HCT116 (cell line): ENCODE data around the gene ZNF236. TPM values are rescaled to one million over a fixed set of nuclear protein-coding genes. Genes with fewer than 3 reads are reported as not detected.

Source experiments
- ATAC-seq: fragments of 200-7000 bp; cut with Tn5 transposase; 2 replicates; pipeline ENCODE4 v1.9.1; 2020; ENCODE audit warnings: mild to moderate bottlenecking, moderate library complexity
- BruUV-seq: library from RNA; stranded (reverse); fragments of 400-500 nt; replicated peaks from 2 replicates; lab custom pipeline; 2021; lab: Mats Ljungman, UMichigan
- CTCF ChIA-PET: fragments of 300-600 bp; sonication (Branson Sonifier 250); formaldehyde crosslinking; loops from one replicate; lab custom pipeline; 2021; ENCODE audit warnings: antibody characterized with exemption; lab: Charles Lee
- POLR2A ChIA-PET: fragments of 300-600, 350-600 bp; sonication (Branson Sonifier 250); formaldehyde crosslinking; loops from one replicate; lab custom pipeline; 2021; ENCODE audit warnings: antibody characterized with exemption; lab: Charles Lee
- RAD21 ChIA-PET, 2 experiments: fragments of 300-600 bp; sonication (Branson Sonifier 250); formaldehyde crosslinking; loops; one replicate each; lab custom pipeline; 2023; ENCODE audit warnings: low total read pairs in 2 of 2; ENCODE audit not compliant: uncharacterized antibody in 2 of 2, unreplicated experiment in 2 of 2, low non-redundant PET in 1 of 2; lab: Charles Lee
- DNase-seq: peaks from one replicate; pipeline ENCODE4 v3.0.0-alpha.2; 2010; ENCODE audit warnings: low read depth, low spot score
- H2AFZ ChIP-seq: fragments of 200-600 bp; shearing (Covaris generic), sonication (generic); 2 replicates; pipeline ENCODE4 v1.6.1; 2017; ENCODE audit warnings: low read depth, mixed run types, mixed read lengths, antibody characterized with exemption, low read length; ENCODE audit not compliant: poor library complexity, severe bottlenecking
- H3K27ac ChIP-seq: 2 replicates; pipeline ENCODE4 v1.5.1; 2012; ENCODE audit warnings: low read depth, low read length
- H3K27me3 ChIP-seq: fragments of 200-600 bp; sonication (generic); 2 replicates; pipeline ENCODE4 v1.6.1; 2016; ENCODE audit warnings: mixed run types, low read length, mixed read lengths; ENCODE audit not compliant: insufficient read depth
- H3K36me3 ChIP-seq, 2 experiments: fragments of 200-500 bp in 1 of 2; fragments of 200-600 bp in 1 of 2; sonication (Bioruptor generic) in 1 of 2; sonication (generic) in 1 of 2; 2 replicates each; pipeline versions ENCODE4 v1.5.1 to v1.6.1; 2014 to 2016; ENCODE audit warnings: low read length in 2 of 2, inconsistent platforms in 1 of 2, mixed read lengths in 1 of 2, mixed run types in 1 of 2; ENCODE audit not compliant: insufficient read depth in 2 of 2, control insufficient read depth in 1 of 2
- H3K4me1 ChIP-seq, 2 experiments: fragments of 200-600 bp in 1 of 2; sonication (generic) in 1 of 2; 2 replicates each; pipeline versions ENCODE4 v1.5.1 to v1.6.1; 2012 to 2017; ENCODE audit warnings: low read length in 2 of 2, inconsistent platforms in 1 of 2, mild to moderate bottlenecking in 1 of 2, mixed read lengths in 1 of 2, mixed run types in 1 of 2, moderate library complexity in 1 of 2; ENCODE audit not compliant: insufficient read depth in 2 of 2, control insufficient read depth in 1 of 2
- H3K4me2 ChIP-seq: fragments of 200-600 bp; sonication (generic); 2 replicates; pipeline ENCODE4 v1.6.1; 2017; ENCODE audit warnings: mixed run types, low read length, mixed read lengths
- H3K4me3 ChIP-seq, 2 experiments: fragments of 200-600 bp in 1 of 2; sonication (generic) in 1 of 2; replicated peaks in 1 of 2; 2 replicates each; pipeline ENCODE4 v1.5.1; 2011 to 2016; ENCODE audit warnings: low read length in 2 of 2, control low read depth in 1 of 2, low read depth in 1 of 2, mild to moderate bottlenecking in 1 of 2, mixed read lengths in 1 of 2, mixed run types in 1 of 2
- H3K79me2 ChIP-seq: fragments of 200-600 bp; sonication (generic); 2 replicates; pipeline ENCODE4 v1.6.1; 2017; ENCODE audit warnings: mild to moderate bottlenecking, mixed run types, low read length, moderate library complexity, mixed read lengths; ENCODE audit not compliant: insufficient read depth
- H3K9ac ChIP-seq: fragments of 200-600 bp; sonication (generic); 2 replicates; pipeline ENCODE4 v1.6.1; 2016; ENCODE audit warnings: low read length, mixed read lengths
- H3K9me2 ChIP-seq: fragments of 200-600 bp; sonication (generic), shearing (Covaris generic); 2 replicates; pipeline ENCODE4 v1.6.1; 2017; ENCODE audit warnings: mixed run types, mild to moderate bottlenecking, moderate library complexity; ENCODE audit not compliant: insufficient read depth
- H3K9me3 ChIP-seq, 2 experiments: fragments of 200-500 bp in 1 of 2; fragments of 200-600 bp in 1 of 2; sonication (Bioruptor generic) in 1 of 2; sonication (generic) in 1 of 2; 2 replicates each; pipeline ENCODE4 v1.6.1; 2014 to 2017; ENCODE audit warnings: low read length in 2 of 2, mixed read lengths in 2 of 2, inconsistent platforms in 1 of 2, low read depth in 1 of 2, mild to moderate bottlenecking in 1 of 2, mixed run types in 1 of 2, moderate library complexity in 1 of 2; ENCODE audit not compliant: control insufficient read depth in 1 of 2, insufficient read depth in 1 of 2
- H4K20me1 ChIP-seq: fragments of 200-600 bp; sonication (generic), shearing (Covaris generic); 2 replicates; pipeline ENCODE4 v1.6.1; 2017; ENCODE audit warnings: mixed run types, mild to moderate bottlenecking, moderate library complexity; ENCODE audit not compliant: insufficient read depth
- ATF3 ChIP-seq: IDR thresholded peaks from 2 replicates; pipeline ENCODE4 v1.6.1; 2012
- CBX3 ChIP-seq: IDR thresholded peaks from 2 replicates; pipeline ENCODE4 v1.6.1; 2012; ENCODE audit warnings: low read depth
- CEBPB ChIP-seq: IDR thresholded peaks from 2 replicates; pipeline ENCODE4 v1.6.1; 2012; ENCODE audit warnings: low read depth
- EGR1 ChIP-seq: IDR thresholded peaks from 2 replicates; pipeline ENCODE4 v1.6.1; 2012; ENCODE audit warnings: low read depth
- ELF1 ChIP-seq: IDR thresholded peaks from 2 replicates; pipeline ENCODE4 v1.6.1; 2012; ENCODE audit warnings: low read depth, borderline replicate concordance
- EZH2phosphoT487 ChIP-seq: fragments of 200-600 bp; IDR thresholded peaks from 2 replicates; pipeline ENCODE4 v1.6.1; 2018; ENCODE audit warnings: antibody characterized with exemption, borderline replicate concordance
- JUND ChIP-seq: IDR thresholded peaks from 2 replicates; pipeline ENCODE4 v1.6.1; 2012
- POLR2A ChIP-seq: IDR thresholded peaks from 2 replicates; pipeline ENCODE4 v1.7.0; 2011; ENCODE audit warnings: borderline replicate concordance; ENCODE audit not compliant: insufficient read depth, insufficient read length; ENCODE audit errors: extremely low read depth
- POLR2AphosphoS5 ChIP-seq: IDR thresholded peaks from 2 replicates; pipeline ENCODE4 v1.6.1; 2011; ENCODE audit warnings: mild to moderate bottlenecking, low read depth, low read length, moderate library complexity
- REST ChIP-seq: IDR thresholded peaks from 2 replicates; pipeline ENCODE4 v1.6.1; 2012; ENCODE audit warnings: low read depth
- SIN3A ChIP-seq: IDR thresholded peaks from 2 replicates; pipeline ENCODE4 v1.6.1; 2012; ENCODE audit warnings: low read depth
- TCF7L2 ChIP-seq: IDR thresholded peaks from 2 replicates; pipeline ENCODE4 v1.7.0; 2011; ENCODE audit warnings: borderline replicate concordance, inconsistent platforms; ENCODE audit not compliant: insufficient read depth, insufficient read length; ENCODE audit errors: extremely low read depth
- ZFX ChIP-seq: fragments of 450-650 bp; IDR thresholded peaks from 2 replicates; pipeline ENCODE4 v1.6.1; 2017
- ZNF274 ChIP-seq: fragments of 200-500 bp; sonication (Bioruptor generic); IDR thresholded peaks from 2 replicates; pipeline ENCODE4 v1.6.1; 2014; ENCODE audit warnings: mild to moderate bottlenecking, low read depth, low read length, inconsistent platforms
- intact Hi-C: fragments of 100-400 bp; cut with micrococcal nuclease; formaldehyde crosslinking; loops from 2 replicates; pipeline ENCODE4 v1.10.0; 2022
- total RNA-seq: library from RNA; stranded (reverse); gene quantifications from one replicate; pipeline ENCODE4 v1.2.1, GENCODE V29; 2021; ENCODE audit not compliant: unreplicated experiment
- TF ChIP-seq, protein P1 (sequence below), 3 experiments: fragments of 200-600 bp in 1 of 3; sonication (generic) in 1 of 3; IDR thresholded peaks in 2 of 3; conservative IDR thresholded peaks in 1 of 3; 2 replicates each; pipeline ENCODE4 v1.5.1; 2012 to 2017; ENCODE audit warnings: low read depth in 2 of 3, low read length in 2 of 3, antibody characterized with exemption in 1 of 3, borderline replicate concordance in 1 of 3, control low read depth in 1 of 3, mild to moderate bottlenecking in 1 of 3, mixed read lengths in 1 of 3, mixed run types in 1 of 3, moderate library complexity in 1 of 3; ENCODE audit not compliant: insufficient read depth in 1 of 3
- TF ChIP-seq, protein P2 (sequence below): IDR thresholded peaks from 2 replicates; pipeline ENCODE4 v1.6.1; 2012
- TF ChIP-seq, protein P3 (sequence below): IDR thresholded peaks from 2 replicates; pipeline ENCODE4 v1.6.1; 2011; ENCODE audit warnings: mild to moderate bottlenecking, low read length, moderate library complexity; ENCODE audit not compliant: insufficient replicate concordance; ENCODE audit errors: extremely low read depth

Gene ZNF236
- total RNA-seq, 1 experiment from 2014 or later = 15.0 TPM

GRCh38 chr18:76897257-76897656 lies 74.9 kb downstream of the ZNF236 start:
- ChIA-PET POLR2A (no interaction called here), CTCF (no interaction called here), RAD21 (no interaction called here)
- Histone ChIP-seq H3K27me3 (no peaks in the 10 kb centered on the region), H3K9ac (no peak overlapping the region), H3K9me2 (no peaks in the 10 kb centered on the region), H3K27ac (no peak overlapping the region), H3K4me1 (no peaks in the 10 kb centered on the region), H4K20me1 (no peaks in the 10 kb centered on the region), H3K4me2 (no peak overlapping the region), H3K4me3 (no peak overlapping the region), H3K79me2 (no peaks in the 10 kb centered on the region), H2AFZ (no peak overlapping the region), H3K36me3 (peaks cover 16 to 32% of the 10 kb centered on the region in 2 experiments; a peak in 3 of 4 replicates), H3K9me3 (no peaks in the 10 kb centered on the region)
- TF ChIP-seq ELF1 = no peak
- TF ChIP-seq POLR2AphosphoS5 = no peak
- TF ChIP-seq SIN3A = no peak
- TF ChIP-seq ZFX = no peak
- TF ChIP-seq EGR1 = no peak
- TF ChIP-seq, protein P1, sequence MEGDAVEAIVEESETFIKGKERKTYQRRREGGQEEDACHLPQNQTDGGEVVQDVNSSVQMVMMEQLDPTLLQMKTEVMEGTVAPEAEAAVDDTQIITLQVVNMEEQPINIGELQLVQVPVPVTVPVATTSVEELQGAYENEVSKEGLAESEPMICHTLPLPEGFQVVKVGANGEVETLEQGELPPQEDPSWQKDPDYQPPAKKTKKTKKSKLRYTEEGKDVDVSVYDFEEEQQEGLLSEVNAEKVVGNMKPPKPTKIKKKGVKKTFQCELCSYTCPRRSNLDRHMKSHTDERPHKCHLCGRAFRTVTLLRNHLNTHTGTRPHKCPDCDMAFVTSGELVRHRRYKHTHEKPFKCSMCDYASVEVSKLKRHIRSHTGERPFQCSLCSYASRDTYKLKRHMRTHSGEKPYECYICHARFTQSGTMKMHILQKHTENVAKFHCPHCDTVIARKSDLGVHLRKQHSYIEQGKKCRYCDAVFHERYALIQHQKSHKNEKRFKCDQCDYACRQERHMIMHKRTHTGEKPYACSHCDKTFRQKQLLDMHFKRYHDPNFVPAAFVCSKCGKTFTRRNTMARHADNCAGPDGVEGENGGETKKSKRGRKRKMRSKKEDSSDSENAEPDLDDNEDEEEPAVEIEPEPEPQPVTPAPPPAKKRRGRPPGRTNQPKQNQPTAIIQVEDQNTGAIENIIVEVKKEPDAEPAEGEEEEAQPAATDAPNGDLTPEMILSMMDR (IDR thresholded peaks at IDR 0.05 in 2 of 3, conservative IDR thresholded peaks at IDR 0.05 in 1 of 3; ENCODE audit: borderline replicate concordance in 1 of 3, insufficient read depth in 1 of 3, low read depth in 2 of 3, low read length in 2 of 3) = no peak
- no peak for TF ChIP-seq REST
- no peak for TF ChIP-seq JUND
- TF ChIP-seq CBX3 = no peak
- no peak for TF ChIP-seq EZH2phosphoT487
- TF ChIP-seq, protein P2, sequence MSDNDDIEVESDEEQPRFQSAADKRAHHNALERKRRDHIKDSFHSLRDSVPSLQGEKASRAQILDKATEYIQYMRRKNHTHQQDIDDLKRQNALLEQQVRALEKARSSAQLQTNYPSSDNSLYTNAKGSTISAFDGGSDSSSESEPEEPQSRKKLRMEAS = no peak
- TF ChIP-seq ATF3 = no peak
- no peak for TF ChIP-seq CEBPB
- no peak for TF ChIP-seq ZNF274
- TF ChIP-seq TCF7L2 = no peak
- TF ChIP-seq POLR2A = no peak
- TF ChIP-seq, protein P3, sequence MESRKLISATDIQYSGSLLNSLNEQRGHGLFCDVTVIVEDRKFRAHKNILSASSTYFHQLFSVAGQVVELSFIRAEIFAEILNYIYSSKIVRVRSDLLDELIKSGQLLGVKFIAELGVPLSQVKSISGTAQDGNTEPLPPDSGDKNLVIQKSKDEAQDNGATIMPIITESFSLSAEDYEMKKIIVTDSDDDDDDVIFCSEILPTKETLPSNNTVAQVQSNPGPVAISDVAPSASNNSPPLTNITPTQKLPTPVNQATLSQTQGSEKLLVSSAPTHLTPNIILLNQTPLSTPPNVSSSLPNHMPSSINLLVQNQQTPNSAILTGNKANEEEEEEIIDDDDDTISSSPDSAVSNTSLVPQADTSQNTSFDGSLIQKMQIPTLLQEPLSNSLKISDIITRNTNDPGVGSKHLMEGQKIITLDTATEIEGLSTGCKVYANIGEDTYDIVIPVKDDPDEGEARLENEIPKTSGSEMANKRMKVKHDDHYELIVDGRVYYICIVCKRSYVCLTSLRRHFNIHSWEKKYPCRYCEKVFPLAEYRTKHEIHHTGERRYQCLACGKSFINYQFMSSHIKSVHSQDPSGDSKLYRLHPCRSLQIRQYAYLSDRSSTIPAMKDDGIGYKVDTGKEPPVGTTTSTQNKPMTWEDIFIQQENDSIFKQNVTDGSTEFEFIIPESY = no peak
- intact Hi-C loops = no loop called here
- ATAC-seq (no peak), DNase-seq (no peak)
- no TSS peak for BruUV-seq
